HepG2 (cell line): ENCODE data around the gene ODAD4. TPM values are rescaled to one million over a fixed set of nuclear protein-coding genes. Genes with fewer than 3 reads are reported as not detected.

Source experiments
- BRF2 ChIP-seq: sonication (generic); formaldehyde crosslinking; IDR thresholded peaks from 2 replicates; pipeline ENCODE4 v1.8.1; 2022; ENCODE audit warnings: mild to moderate bottlenecking, missing genetic modification reagents
- KIAA2018 ChIP-seq: sonication (generic); formaldehyde crosslinking; IDR thresholded peaks from 2 replicates; pipeline ENCODE4 v1.5.0; 2020; ENCODE audit warnings: mild to moderate bottlenecking, missing genetic modification reagents, borderline replicate concordance
- MAX ChIP-seq: IDR thresholded peaks from 2 replicates; pipeline ENCODE4 v1.6.1; 2012; ENCODE audit warnings: inconsistent platforms
- SNAPC4 ChIP-seq: sonication (generic); formaldehyde crosslinking; IDR thresholded peaks from 2 replicates; pipeline ENCODE4 v1.4.0; 2020; ENCODE audit warnings: mild to moderate bottlenecking, missing genetic modification reagents
- TBL1XR1 ChIP-seq: fragments of 150-350 bp; IDR thresholded peaks from 2 replicates; pipeline ENCODE4 v1.6.1; 2014; ENCODE audit warnings: borderline replicate concordance, low read length; ENCODE audit not compliant: partially characterized antibody
- TRAFD1 ChIP-seq: sonication (generic); formaldehyde crosslinking; IDR thresholded peaks from 2 replicates; pipeline ENCODE4 v1.5.1; 2020; ENCODE audit warnings: missing genetic modification reagents, mild to moderate bottlenecking, borderline replicate concordance
- ZNF367 ChIP-seq: sonication (generic); formaldehyde crosslinking; IDR thresholded peaks from 2 replicates; pipeline ENCODE4 v1.4.0; 2020; ENCODE audit warnings: missing genetic modification reagents, borderline replicate concordance
- ZNF607 ChIP-seq: sonication (generic); formaldehyde crosslinking; IDR thresholded peaks from 2 replicates; pipeline ENCODE4 v1.5.1; 2020; ENCODE audit warnings: missing genetic modification reagents, mild to moderate bottlenecking, borderline replicate concordance
- ZNF761 ChIP-seq: sonication (generic); formaldehyde crosslinking; conservative IDR thresholded peaks from 2 replicates; pipeline ENCODE4 v1.4.0; 2020; ENCODE audit warnings: mild to moderate bottlenecking, missing genetic modification reagents
- polyA plus RNA-seq, 8 experiments: library from polyadenylated mRNA; depleted of rRNA in 3 of 8; stranded (reverse) in 7 of 8; unstranded in 1 of 8; fragments of >200 nt; fragmentation: Illumina TruSeq in 4 of 8; extraction: Trizol in 4 of 8; gene quantifications; 2 replicates each; pipeline versions ENCODE4 v1.2.1 to v1.2.3, GENCODE V29; 2011 to 2016; ENCODE audit warnings: low read depth in 4 of 8, missing spikeins in 1 of 8, mixed read lengths in 1 of 8; ENCODE audit not compliant: insufficient read depth in 1 of 8
- total RNA-seq, 5 experiments: library from RNA; depleted of rRNA; stranded (reverse); fragments of >200 nt; fragmentation: Illumina TruSeq; extraction: Trizol; gene quantifications; 2 replicates each; pipeline ENCODE4 v1.2.3, GENCODE V29; 2016; ENCODE audit warnings: low read depth in 1 of 5

Gene ODAD4
- total and polyA plus RNA-seq, 2 of the 13 experiments (the other 11 are each of a cell fraction or from before 2014, with no cell fraction given), result 0.48 to 0.53 TPM

DNA sequence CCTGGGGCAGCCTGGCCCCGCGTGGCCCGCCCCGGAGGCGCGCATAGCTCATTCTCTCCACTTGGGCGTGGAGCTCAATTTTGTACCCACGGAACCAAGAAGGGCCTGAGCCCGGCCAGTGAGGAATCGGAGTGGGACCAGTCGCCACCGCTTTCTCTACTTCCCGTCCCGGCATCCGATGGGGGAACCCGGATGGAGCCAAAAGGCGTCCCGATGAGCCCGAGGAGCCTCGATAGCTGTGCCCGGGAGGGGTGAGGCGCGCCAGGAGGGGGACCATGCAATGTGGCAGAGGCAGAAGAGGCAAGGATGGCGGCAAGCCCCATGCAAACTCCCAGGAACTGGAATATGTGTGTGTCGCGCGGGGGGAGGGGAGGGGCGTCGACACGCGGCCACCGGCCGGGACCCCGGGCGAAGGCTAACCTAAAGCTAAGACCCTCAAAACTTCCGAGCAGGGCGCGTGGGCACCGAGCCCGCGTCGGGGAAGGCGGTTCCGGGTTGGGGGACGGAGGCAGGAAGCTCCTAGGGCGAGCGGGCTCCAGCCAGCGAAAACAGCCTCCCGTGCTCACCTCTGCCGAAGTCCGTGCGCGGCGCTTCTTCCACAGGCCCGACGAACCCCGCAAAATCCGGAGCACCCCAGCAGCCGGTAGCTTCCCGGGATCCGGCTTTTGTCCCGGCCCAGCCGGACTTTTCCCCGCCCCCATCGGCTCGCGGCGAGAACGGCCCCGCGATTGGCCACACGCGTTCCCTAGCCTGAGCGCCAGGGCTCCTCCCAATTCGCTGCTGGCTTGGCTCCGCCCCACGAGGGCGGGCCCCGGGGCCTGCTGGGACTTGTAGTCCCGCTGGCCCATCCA lies 11.9 kb upstream of the ODAD4 start, which contains the start of gene ACLY (continued):
- 0 out of 2 replicates have a peak, but pooled peaks have one; percentile 46 for TF ChIP-seq BRF2 (CRISPR knock-in tag)
- peak; percentile 59; the same call in 1 of the 2 replicates for TF ChIP-seq ZNF607
- no peak for TF ChIP-seq KIAA2018 (CRISPR knock-in tag)
- TF ChIP-seq SNAPC4 (CRISPR knock-in tag), result peak; percentile 26; the same call in 1 of the 2 replicates
- peak; percentile 75 for TF ChIP-seq MAX
- TF ChIP-seq TRAFD1 (CRISPR knock-in tag), result 0 out of 2 replicates have a peak, but pooled peaks have one; percentile 58
- no peak for TF ChIP-seq TBL1XR1
- TF ChIP-seq ZNF761, result 0 out of 2 replicates have a peak, but pooled peaks have one; percentile 5
- peak; percentile 78; the same call in 1 of the 2 replicates for TF ChIP-seq ZNF367
